Stimulated activated effector memory CD8-positive, alpha-beta T cell treated with anti-CD3 and anti-CD28 coated beads, Interleukin-12 subunit alpha, Interleukin-12 subunit beta, amount 100 ng/mL, for 72 hours (primary cell): ENCODE data around the gene FRA10AC1.
A peak's percentile ranks its signal among the peaks of the same experiment; 100 is the strongest.

Experiments
- ATAC-seq: fragments of 150-1000 bp; cut with Tn5 transposase; 2 replicates; pipeline ENCODE4 v1.10.0; 2021
- DNase-seq, 2 donors: peaks; one replicate each; pipeline ENCODE4 v3.0.0; 2021 to 2022; ENCODE audit warnings: low spot score in 2 of 2
- H3K27ac Mint-ChIP-seq: one replicate; pipeline ENCODE4 v1.8.0; 2022; ENCODE audit warnings: mild to moderate bottlenecking, mixed read lengths
- H3K36me3 Mint-ChIP-seq: one replicate; pipeline ENCODE4 v1.8.0; 2022; ENCODE audit warnings: mild to moderate bottlenecking, mixed read lengths
- H3K4me1 Mint-ChIP-seq: one replicate; pipeline ENCODE4 v1.8.0; 2022; ENCODE audit warnings: mixed read lengths
- H3K4me3 Mint-ChIP-seq: one replicate; pipeline ENCODE4 v1.8.0; 2022; ENCODE audit warnings: mild to moderate bottlenecking, mixed read lengths
- H3K9me3 Mint-ChIP-seq: one replicate; pipeline ENCODE4 v1.8.0; 2022; ENCODE audit warnings: mixed read lengths

FRA10AC1 gene

GRCh38 chr10:93702210-93703001 lies at the start of gene FRA10AC1:
Gene FRA10AC1, minus strand, starts transcription at chr10:93702592. Its CDS starts 2,486 bp downstream, at chr10:93700106.
- H3K27ac Mint-ChIP-seq: no peak within 1 kb of the TSS
- peaks cover under 1% of the 10 kb centered on the region for H3K4me1 Mint-ChIP-seq

GRCh38 chr10:93751832-93752231 lies 49.4 kb upstream of the FRA10AC1 start:
- Mint-ChIP-seq H3K9me3 (no peaks in the 10 kb centered on the region), H3K4me1 (no peaks in the 10 kb centered on the region), H3K36me3 (no peaks in the 10 kb centered on the region), H3K4me3 (no peak overlapping the region), H3K27ac (no peak overlapping the region)
- ATAC-seq (no peak), DNase-seq (no peak)

More at GRCh38 chr10:93702210-93703001, at the start of gene FRA10AC1:
- ATAC-seq: peak; percentile 97
- peak; percentile 92 to 98 for DNase-seq
- H3K9me3 Mint-ChIP-seq: no peaks in the 10 kb centered on the region
- peaks cover 28% of the 10 kb centered on the region for H3K36me3 Mint-ChIP-seq
- H3K4me3 Mint-ChIP-seq: no peak within 1 kb of the TSS

GRCh38 chr10:93751124-93751523 lies 48.7 kb upstream of the FRA10AC1 start:
- Mint-ChIP-seq H3K4me3 (no peak overlapping the region), H3K36me3 (no peaks in the 10 kb centered on the region), H3K4me1 (no peaks in the 10 kb centered on the region), H3K27ac (no peak overlapping the region), H3K9me3 (no peaks in the 10 kb centered on the region)
- no peak for DNase-seq
- ATAC-seq: no peak

- Mint-ChIP-seq H3K36me3 (no peaks in the 10 kb centered on the region), H3K9me3 (no peaks in the 10 kb centered on the region), H3K4me1 (no peaks in the 10 kb centered on the region), H3K27ac (no peak overlapping the region), H3K4me3 (no peak overlapping the region)
- DNase-seq (no peak), ATAC-seq (no peak)
These were observed 46.9 kb upstream of the FRA10AC1 start for GRCh38 chr10:93749218-93749799.

- no peak for DNase-seq
- Mint-ChIP-seq H3K4me1 (no peaks in the 10 kb centered on the region), H3K27ac (no peak overlapping the region), H3K4me3 (no peak overlapping the region), H3K9me3 (no peaks in the 10 kb centered on the region), H3K36me3 (no peaks in the 10 kb centered on the region)
- ATAC-seq: no peak
These were observed 44.5 kb upstream of the FRA10AC1 start for GRCh38 chr10:93746844-93747284.

GRCh38 chr10:93745408-93746065 lies 43.1 kb upstream of the FRA10AC1 start:
- DNase-seq (no peak), ATAC-seq (no peak)
- Mint-ChIP-seq H3K4me3 (no peak overlapping the region), H3K27ac (no peak overlapping the region), H3K9me3 (no peaks in the 10 kb centered on the region), H3K36me3 (no peaks in the 10 kb centered on the region), H3K4me1 (no peaks in the 10 kb centered on the region)

- Mint-ChIP-seq H3K27ac (no peak overlapping the region), H3K4me1 (no peaks in the 10 kb centered on the region), H3K36me3 (no peaks in the 10 kb centered on the region), H3K9me3 (no peaks in the 10 kb centered on the region), H3K4me3 (no peak overlapping the region)
- DNase-seq: no peak
- no peak for ATAC-seq
These were observed 40.4 kb upstream of the FRA10AC1 start for GRCh38 chr10:93742633-93743349.

GRCh38 chr10:93741367-93741766 lies 39.0 kb upstream of the FRA10AC1 start:
- no peaks in the 10 kb centered on the region for H3K4me1 Mint-ChIP-seq
- no peak for ATAC-seq
- no peaks in the 10 kb centered on the region for H3K36me3 Mint-ChIP-seq
- no peaks in the 10 kb centered on the region for H3K9me3 Mint-ChIP-seq
- H3K27ac Mint-ChIP-seq: no peak overlapping the region
- H3K4me3 Mint-ChIP-seq: no peak overlapping the region
- DNase-seq: no peak

GRCh38 chr10:93726024-93726423 lies 23.6 kb upstream of the FRA10AC1 start:
- Mint-ChIP-seq H3K4me3 (no peak overlapping the region), H3K27ac (no peak overlapping the region)
- ATAC-seq: no peak

GRCh38 chr10:93723153-93723552 lies 20.8 kb upstream of the FRA10AC1 start:
- ATAC-seq: no peak
- DNase-seq: no peak
- Mint-ChIP-seq H3K36me3 (no peaks in the 10 kb centered on the region), H3K27ac (no peak overlapping the region), H3K4me1 (no peaks in the 10 kb centered on the region), H3K9me3 (no peaks in the 10 kb centered on the region), H3K4me3 (no peak overlapping the region)

More at GRCh38 chr10:93726024-93726423, 23.6 kb upstream of the FRA10AC1 start:
- DNase-seq: no peak
- Mint-ChIP-seq H3K36me3 (no peaks in the 10 kb centered on the region), H3K9me3 (no peaks in the 10 kb centered on the region), H3K4me1 (no peaks in the 10 kb centered on the region)

GRCh38 chr10:93722550-93722949 lies 20.2 kb upstream of the FRA10AC1 start:
- no peak overlapping the region for H3K4me3 Mint-ChIP-seq
- no peaks in the 10 kb centered on the region for H3K4me1 Mint-ChIP-seq
- DNase-seq (no peak), ATAC-seq (no peak)
- no peaks in the 10 kb centered on the region for H3K36me3 Mint-ChIP-seq
- H3K9me3 Mint-ChIP-seq: no peaks in the 10 kb centered on the region
- no peak overlapping the region for H3K27ac Mint-ChIP-seq

GRCh38 chr10:93719901-93720300 lies 17.5 kb upstream of the FRA10AC1 start:
- Mint-ChIP-seq H3K4me1 (no peaks in the 10 kb centered on the region), H3K9me3 (no peaks in the 10 kb centered on the region), H3K4me3 (no peak overlapping the region), H3K36me3 (no peaks in the 10 kb centered on the region), H3K27ac (no peak overlapping the region)
- no peak for DNase-seq
- no peak for ATAC-seq

- DNase-seq (no peak), ATAC-seq (peak; percentile 37)
- Mint-ChIP-seq H3K36me3 (no peaks in the 10 kb centered on the region), H3K27ac (no peak overlapping the region), H3K4me1 (no peaks in the 10 kb centered on the region), H3K9me3 (no peaks in the 10 kb centered on the region), H3K4me3 (no peak overlapping the region)
These were observed 16.7 kb upstream of the FRA10AC1 start for GRCh38 chr10:93718937-93719725.

GRCh38 chr10:93716766-93717165 lies 14.4 kb upstream of the FRA10AC1 start:
- ATAC-seq: no peak
- no peaks in the 10 kb centered on the region for H3K9me3 Mint-ChIP-seq
- H3K36me3 Mint-ChIP-seq: no peaks in the 10 kb centered on the region
- H3K4me1 Mint-ChIP-seq: no peaks in the 10 kb centered on the region
- no peak overlapping the region for H3K27ac Mint-ChIP-seq
- no peak for DNase-seq
- H3K4me3 Mint-ChIP-seq: no peak overlapping the region

GRCh38 chr10:93715345-93715744 lies 13.0 kb upstream of the FRA10AC1 start:
- DNase-seq (no peak), ATAC-seq (no peak)
- no peak overlapping the region for H3K4me3 Mint-ChIP-seq
- H3K27ac Mint-ChIP-seq: no peak overlapping the region
- H3K9me3 Mint-ChIP-seq: no peaks in the 10 kb centered on the region
- H3K36me3 Mint-ChIP-seq: no peaks in the 10 kb centered on the region
- H3K4me1 Mint-ChIP-seq: no peaks in the 10 kb centered on the region
